ENCODE data around the gene EDN1. TPM values are rescaled to one million over a fixed set of nuclear protein-coding genes. Genes with fewer than 3 reads are reported as not detected.

The EDN1 gene
- 0.16 and 0.29 TPM in 2 replicates for total RNA-seq
- 2.1 TPM for polyA plus RNA-seq (2012)

GRCh38 chr6:12289933-12290820 is at the start of gene EDN1:
EDN1 (plus strand) TSS chr6:12290361; CDS start chr6:12290630, 269 bp downstream.
- DNase-seq (ENCODE audit: low read depth) = peak; percentile 81

GRCh38 chr6:12241493-12242175 is 48.5 kb upstream of the EDN1 start:
- no peak for DNase-seq (ENCODE audit: low read depth)

GRCh38 chr6:12243169-12243568 is 47.0 kb upstream of the EDN1 start:
- DNase-seq (ENCODE audit: low read depth) = no peak

GRCh38 chr6:12245360-12245759 is 44.8 kb upstream of the EDN1 start:
- no peak for DNase-seq (ENCODE audit: low read depth)

GRCh38 chr6:12245763-12246718 is 44.1 kb upstream of the EDN1 start:
- no peak for DNase-seq (ENCODE audit: low read depth)

GRCh38 chr6:12246900-12247299 is 43.3 kb upstream of the EDN1 start:
- no peak for DNase-seq (ENCODE audit: low read depth)

GRCh38 chr6:12249541-12250382 is 40.4 kb upstream of the EDN1 start:
- DNase-seq (ENCODE audit: low read depth) = no peak

GRCh38 chr6:12250383-12250770 is 39.8 kb upstream of the EDN1 start:
- DNase-seq (ENCODE audit: low read depth) = no peak

- no peak for DNase-seq (ENCODE audit: low read depth)
These were observed 36.0 kb upstream of the EDN1 start for GRCh38 chr6:12254210-12254609.

- no peak for DNase-seq (ENCODE audit: low read depth)
These were observed 32.0 kb upstream of the EDN1 start for GRCh38 chr6:12258191-12258590.

GRCh38 chr6:12258591-12259075 is 31.5 kb upstream of the EDN1 start:
- no peak for DNase-seq (ENCODE audit: low read depth)

GRCh38 chr6:12260458-12261093 is 29.6 kb upstream of the EDN1 start:
- DNase-seq (ENCODE audit: low read depth) = no peak

- DNase-seq (ENCODE audit: low read depth) = no peak
These were observed 28.7 kb upstream of the EDN1 start for GRCh38 chr6:12261502-12261901.

- DNase-seq (ENCODE audit: low read depth) = no peak
These were observed 27.7 kb upstream of the EDN1 start for GRCh38 chr6:12262236-12263061.

- no peak for DNase-seq (ENCODE audit: low read depth)
These were observed 26.8 kb upstream of the EDN1 start for GRCh38 chr6:12263403-12263802.

GRCh38 chr6:12264671-12265070 is 25.5 kb upstream of the EDN1 start:
- no peak for DNase-seq (ENCODE audit: low read depth)

GRCh38 chr6:12265296-12265695 is 24.9 kb upstream of the EDN1 start:
- no peak for DNase-seq (ENCODE audit: low read depth)

- no peak for DNase-seq (ENCODE audit: low read depth)
These were observed 24.4 kb upstream of the EDN1 start for GRCh38 chr6:12265791-12266190.

- DNase-seq (ENCODE audit: low read depth) = peak; percentile 16
These were observed 23.6 kb upstream of the EDN1 start for GRCh38 chr6:12266571-12266970.
